Suprapubic skin (tissue), 4 donors: ENCODE measurements around the gene TMOD4. TPM values are rescaled to one million over a fixed set of nuclear protein-coding genes. Genes with fewer than 3 reads are reported as not detected.

ENCODE experiments used
- DNase-seq, 2 donors: peaks; one replicate each; pipeline ENCODE4 v3.0.0-alpha.2; 2019; ENCODE audit warnings: low spot score in 2 of 2
- H3K27ac ChIP-seq: fragments of 200-600 bp; sonication (generic); one replicate; pipeline ENCODE4 v1.5.1; 2019
- H3K27me3 ChIP-seq: fragments of 200-600 bp; sonication (generic); one replicate; pipeline ENCODE4 v1.5.1; 2019
- H3K36me3 ChIP-seq: fragments of 200-600 bp; sonication (generic); one replicate; pipeline ENCODE4 v1.5.1; 2019
- H3K4me1 ChIP-seq: fragments of 200-600 bp; sonication (generic); one replicate; pipeline ENCODE4 v1.5.1; 2019
- H3K4me3 ChIP-seq: fragments of 200-600 bp; sonication (generic); one replicate; pipeline ENCODE4 v1.5.1; 2019; ENCODE audit warnings: mild to moderate bottlenecking
- H3K9me3 ChIP-seq: fragments of 200-600 bp; sonication (generic); one replicate; pipeline ENCODE4 v1.5.1; 2019
- EP300 ChIP-seq: sonication (generic); formaldehyde crosslinking; IDR thresholded peaks from one replicate; pipeline ENCODE4 v1.6.1; 2017; ENCODE audit warnings: antibody characterized with exemption
- POLR2A ChIP-seq, 2 donors: fragments of 450-650 bp; IDR thresholded peaks; one replicate each; pipeline ENCODE4 v1.6.1; 2017; ENCODE audit warnings: antibody characterized with exemption in 2 of 2, mild to moderate bottlenecking in 2 of 2, moderate library complexity in 2 of 2
- POLR2AphosphoS5 ChIP-seq, 3 donors: sonication (generic); formaldehyde crosslinking; IDR thresholded peaks; one replicate each; pipeline ENCODE4 v1.6.1; 2017; ENCODE audit warnings: antibody characterized with exemption in 3 of 3
- WGBS: methylation state at CpG from one replicate; pipeline ENCODE4 v1.1.5; 2018; 5-methylcytosine and 5-hydroxymethylcytosine counted together
- total RNA-seq, 4 donors: library from RNA; depleted of rRNA; stranded (reverse); fragments of >200 nt; gene quantifications; one replicate each; pipeline ENCODE4 v1.1.0, GENCODE V29; 2016
- TF ChIP-seq, protein P1 (sequence below), 2 donors: fragments of 200-600 bp in 1 of 2; fragments of 450-650 bp in 1 of 2; sonication (generic) in 1 of 2; IDR thresholded peaks; one replicate each; pipeline ENCODE4 v1.5.1; 2016 to 2019; ENCODE audit warnings: antibody characterized with exemption in 2 of 2, mild to moderate bottlenecking in 1 of 2, moderate library complexity in 1 of 2

TMOD4 gene
- total RNA-seq, 4 donors from 2014 or later = not detected

DNA sequence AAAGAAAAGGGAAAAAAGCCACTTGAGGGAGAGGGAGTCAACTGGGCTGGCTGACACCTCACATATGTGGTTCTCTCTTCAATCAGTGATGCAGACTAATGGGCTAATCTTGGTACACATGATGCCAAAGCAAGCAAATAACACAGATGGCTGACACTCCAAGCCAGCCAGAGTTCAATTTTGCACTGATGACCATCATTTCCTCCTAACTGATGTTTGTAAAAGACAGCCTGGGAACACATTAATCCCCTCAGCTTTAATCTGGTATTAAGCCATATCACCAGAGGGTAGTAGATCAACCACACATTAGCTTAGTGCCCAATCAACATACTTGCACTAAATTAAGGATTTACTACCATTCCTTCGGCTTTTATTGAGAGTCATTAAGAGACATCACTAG is 11.4 kb upstream of the TMOD4 start:
- H3K27me3 ChIP-seq = no peaks in the 10 kb centered on the region
- no peak for TF ChIP-seq EP300
- TF ChIP-seq, protein P1, sequence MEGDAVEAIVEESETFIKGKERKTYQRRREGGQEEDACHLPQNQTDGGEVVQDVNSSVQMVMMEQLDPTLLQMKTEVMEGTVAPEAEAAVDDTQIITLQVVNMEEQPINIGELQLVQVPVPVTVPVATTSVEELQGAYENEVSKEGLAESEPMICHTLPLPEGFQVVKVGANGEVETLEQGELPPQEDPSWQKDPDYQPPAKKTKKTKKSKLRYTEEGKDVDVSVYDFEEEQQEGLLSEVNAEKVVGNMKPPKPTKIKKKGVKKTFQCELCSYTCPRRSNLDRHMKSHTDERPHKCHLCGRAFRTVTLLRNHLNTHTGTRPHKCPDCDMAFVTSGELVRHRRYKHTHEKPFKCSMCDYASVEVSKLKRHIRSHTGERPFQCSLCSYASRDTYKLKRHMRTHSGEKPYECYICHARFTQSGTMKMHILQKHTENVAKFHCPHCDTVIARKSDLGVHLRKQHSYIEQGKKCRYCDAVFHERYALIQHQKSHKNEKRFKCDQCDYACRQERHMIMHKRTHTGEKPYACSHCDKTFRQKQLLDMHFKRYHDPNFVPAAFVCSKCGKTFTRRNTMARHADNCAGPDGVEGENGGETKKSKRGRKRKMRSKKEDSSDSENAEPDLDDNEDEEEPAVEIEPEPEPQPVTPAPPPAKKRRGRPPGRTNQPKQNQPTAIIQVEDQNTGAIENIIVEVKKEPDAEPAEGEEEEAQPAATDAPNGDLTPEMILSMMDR (IDR thresholded peaks at IDR 0.05) = no peak
- no peak for TF ChIP-seq POLR2AphosphoS5 (IDR thresholded peaks at IDR 0.05)
- TF ChIP-seq POLR2A (IDR thresholded peaks at IDR 0.05) = no peak
- peaks cover 24% of the 10 kb centered on the region for H3K4me1 ChIP-seq
- H3K27ac ChIP-seq = no peak overlapping the region
- WGBS = 72% methylated on average over 1 of the region's 1 CpG
- H3K9me3 ChIP-seq = no peaks in the 10 kb centered on the region
- H3K4me3 ChIP-seq = no peak overlapping the region
- no peak for DNase-seq
- peaks cover 39% of the 10 kb centered on the region for H3K36me3 ChIP-seq

DNA sequence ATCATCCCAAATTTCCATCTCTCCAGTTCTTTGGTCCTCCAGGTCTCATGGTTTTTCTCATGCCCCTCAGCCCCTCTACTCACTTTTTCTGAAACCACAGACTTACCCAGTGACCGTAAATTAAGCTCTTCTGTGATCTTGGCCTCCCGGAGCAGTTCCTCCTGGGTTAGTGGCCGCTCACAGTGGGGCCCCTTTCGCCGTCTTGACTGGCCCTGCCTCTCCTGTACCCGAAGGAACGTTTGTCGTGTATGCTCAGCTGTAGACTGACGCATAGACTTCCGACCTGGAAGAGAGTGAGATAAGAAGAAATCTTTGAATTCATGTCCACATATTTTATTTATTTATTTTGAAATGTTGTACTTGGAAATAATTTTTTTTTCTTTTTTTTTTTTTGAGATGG is 8.4 kb upstream of the TMOD4 start:
- H3K9me3 ChIP-seq = no peaks in the 10 kb centered on the region
- no peaks in the 10 kb centered on the region for H3K27me3 ChIP-seq
- DNase-seq = no peak
- WGBS = 94% methylated on average over 10 of the region's 10 CpGs
- no peak overlapping the region for H3K4me3 ChIP-seq
- H3K27ac ChIP-seq = no peak overlapping the region
- peaks cover 14% of the 10 kb centered on the region for H3K4me1 ChIP-seq
- H3K36me3 ChIP-seq = peaks cover 69% of the 10 kb centered on the region
- no peak for TF ChIP-seq POLR2AphosphoS5 (IDR thresholded peaks at IDR 0.05)
- TF ChIP-seq POLR2A (IDR thresholded peaks at IDR 0.05) = no peak
- no peak for TF ChIP-seq EP300
- TF ChIP-seq, protein P1 (IDR thresholded peaks at IDR 0.05) = no peak

DNA sequence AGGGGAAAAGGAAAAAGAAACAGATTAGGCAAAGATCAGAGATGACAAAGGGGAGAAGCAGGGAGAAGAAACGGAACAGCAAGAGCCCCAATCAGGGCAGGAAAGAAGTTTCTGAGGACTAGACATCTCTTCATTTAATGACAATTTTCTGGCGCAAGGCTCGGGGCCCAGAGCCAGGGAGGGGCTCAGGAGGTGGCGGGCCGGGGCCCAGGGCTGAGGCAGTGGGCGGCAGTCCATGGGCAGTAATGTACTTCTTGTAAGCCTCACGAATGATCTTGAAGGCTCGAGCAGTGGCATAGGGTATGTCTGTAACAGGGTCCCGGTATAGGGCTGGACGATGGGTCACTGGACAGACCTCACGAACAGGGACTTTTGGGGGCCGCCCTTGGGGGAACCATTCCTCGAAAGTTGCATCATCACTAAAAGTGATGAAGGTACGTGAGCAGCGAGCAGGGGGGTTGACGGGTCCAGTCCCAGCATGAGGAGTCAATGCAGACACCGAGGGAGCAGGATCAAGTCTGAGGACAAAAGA is 799 bp upstream of the TMOD4 start:
- no peak overlapping the region for H3K27ac ChIP-seq
- peaks cover 84% of the 10 kb centered on the region for H3K36me3 ChIP-seq
- TF ChIP-seq POLR2A (IDR thresholded peaks at IDR 0.05) = no peak
- TF ChIP-seq EP300 = no peak
- TF ChIP-seq POLR2AphosphoS5 (IDR thresholded peaks at IDR 0.05) = no peak
- TF ChIP-seq, protein P1 (IDR thresholded peaks at IDR 0.05) = no peak
- no peaks in the 10 kb centered on the region for H3K9me3 ChIP-seq
- no peak overlapping the region for H3K4me3 ChIP-seq
- WGBS = 92% methylated on average over 17 of the region's 17 CpGs
- peaks cover 8% of the 10 kb centered on the region for H3K4me1 ChIP-seq
- no peaks in the 10 kb centered on the region for H3K27me3 ChIP-seq
- DNase-seq = no peak

DNA sequence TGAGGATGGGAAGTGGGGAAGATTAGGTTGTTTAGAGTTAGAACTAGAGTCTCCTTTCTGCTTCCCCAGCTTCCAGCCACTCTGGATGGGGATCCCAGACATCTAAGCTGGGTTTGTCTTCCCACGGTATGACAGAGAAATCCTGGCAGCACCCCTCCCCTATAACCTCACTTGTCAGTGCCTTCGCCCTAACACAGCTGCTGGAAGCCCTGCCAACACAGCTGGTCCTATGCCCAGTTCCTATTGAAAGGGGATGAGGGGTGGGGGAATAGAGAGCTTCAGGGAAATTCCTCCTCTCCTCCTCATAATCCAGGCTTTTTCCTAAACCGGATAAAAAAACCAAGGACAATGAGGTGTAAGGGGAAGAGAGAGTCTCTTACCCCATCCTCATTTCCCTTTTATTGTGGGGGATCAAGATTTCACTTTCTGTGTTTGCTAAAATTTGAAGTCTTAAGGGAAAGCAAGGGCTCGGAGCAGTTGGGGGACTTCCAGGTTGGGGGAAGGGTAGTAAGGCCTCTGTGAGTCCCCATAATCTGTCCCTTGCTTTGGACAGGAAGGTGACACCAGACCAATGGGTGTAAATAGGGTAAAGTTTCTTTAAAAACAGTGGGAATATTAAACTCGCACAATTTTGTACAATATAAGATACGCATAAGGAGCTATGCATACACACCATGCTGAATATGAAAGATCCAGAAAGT is 590 bp downstream of the TMOD4 start:
- H3K36me3 ChIP-seq = peaks cover 81% of the 10 kb centered on the region
- no peak for DNase-seq
- no peak overlapping the region for H3K27ac ChIP-seq

DNA sequence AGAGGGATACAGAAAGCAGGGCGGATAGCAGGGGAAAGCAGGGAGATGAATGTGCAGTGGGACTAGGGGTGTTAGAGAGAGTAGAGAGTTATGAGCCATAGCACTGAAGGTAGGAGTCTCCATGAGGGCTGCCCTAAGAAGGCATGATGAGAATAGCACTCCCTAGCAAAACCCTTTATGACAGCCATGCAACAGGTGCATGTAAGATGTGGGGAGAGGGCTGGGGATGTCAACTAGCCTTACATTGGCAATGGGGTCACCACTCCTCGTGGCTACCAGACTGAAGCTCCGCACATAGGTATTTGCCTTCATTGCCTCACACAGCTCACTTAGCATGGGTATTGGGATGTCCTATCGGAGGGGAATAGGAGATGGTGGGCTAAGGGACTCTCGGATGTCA is 4.6 kb downstream of the TMOD4 start:
- DNase-seq = no peak
- Histone ChIP-seq H3K4me3 (no peak overlapping the region), H3K9me3 (no peaks in the 10 kb centered on the region), H3K4me1 (peaks cover 19% of the 10 kb centered on the region), H3K27ac (no peak overlapping the region), H3K36me3 (peaks cover 66% of the 10 kb centered on the region), H3K27me3 (no peaks in the 10 kb centered on the region)
- 90% methylated on average over 5 of the region's 5 CpGs for WGBS
- TF ChIP-seq POLR2AphosphoS5 (IDR thresholded peaks at IDR 0.05) (no peak), EP300 (no peak), POLR2A (IDR thresholded peaks at IDR 0.05) (no peak)
- TF ChIP-seq, protein P1 (IDR thresholded peaks at IDR 0.05) = no peak

More for the DNA sequence above, 590 bp downstream of the TMOD4 start:
- Histone ChIP-seq H3K27me3 (no peaks in the 10 kb centered on the region), H3K9me3 (no peaks in the 10 kb centered on the region), H3K4me3 (no peak overlapping the region), H3K4me1 (peaks cover 8% of the 10 kb centered on the region)
- no peak for TF ChIP-seq POLR2A (IDR thresholded peaks at IDR 0.05)
- TF ChIP-seq EP300 = no peak
- TF ChIP-seq, protein P1 (IDR thresholded peaks at IDR 0.05) = no peak
- no peak for TF ChIP-seq POLR2AphosphoS5 (IDR thresholded peaks at IDR 0.05)
- WGBS = 40% methylated on average over 6 of the region's 6 CpGs
